Renal pelvis (tissue), 4 donors: ENCODE results near the gene IGF1R. TPM values are rescaled to one million over a fixed set of nuclear protein-coding genes. Genes with fewer than 3 reads are reported as not detected.

Experiments used
- DNase-seq: peaks from one replicate; pipeline ENCODE4 v3.0.0-alpha.2; 2013
- polyA plus RNA-seq, 3 donors: library from polyadenylated mRNA; unstranded; fragments of 120-200 nt; gene quantifications; one replicate each; pipeline ENCODE4 v1.2.1, GENCODE V29; 2013; ENCODE audit not compliant: insufficient read length in 3 of 3

Gene IGF1R
- polyA plus RNA-seq, 3 donors: 39.9 to 63.7 (median 61.4) TPM

GRCh38 chr15:98905963-98906711 is 257.8 kb downstream of the IGF1R start:
- DNase-seq: no peak

GRCh38 chr15:98906712-98907083 is 258.4 kb downstream of the IGF1R start:
- DNase-seq: no peak

- no peak for DNase-seq
Observed at GRCh38 chr15:98907927-98908471, 259.7 kb downstream of the IGF1R start.

- no peak for DNase-seq
Observed at GRCh38 chr15:98909968-98910885, 261.9 kb downstream of the IGF1R start.

GRCh38 chr15:98914626-98915025 is 266.3 kb downstream of the IGF1R start:
- no peak for DNase-seq

GRCh38 chr15:98916826-98917225 is 268.5 kb downstream of the IGF1R start:
- DNase-seq: no peak

- no peak for DNase-seq
Observed at GRCh38 chr15:98917417-98917816, 269.1 kb downstream of the IGF1R start.

- DNase-seq: no peak
Observed at GRCh38 chr15:98920091-98920880, 271.9 kb downstream of the IGF1R start.

- no peak for DNase-seq
Observed at GRCh38 chr15:98923171-98923570, 274.8 kb downstream of the IGF1R start.

- DNase-seq: no peak
Observed at GRCh38 chr15:98923579-98923978, 275.2 kb downstream of the IGF1R start.

GRCh38 chr15:98924401-98925049 is 276.2 kb downstream of the IGF1R start:
- DNase-seq: no peak

GRCh38 chr15:98926236-98926635 is 277.9 kb downstream of the IGF1R start:
- DNase-seq: no peak

- no peak for DNase-seq
Observed at GRCh38 chr15:98927022-98927421, 278.7 kb downstream of the IGF1R start.

GRCh38 chr15:98927996-98928395 is 279.7 kb downstream of the IGF1R start:
- no peak for DNase-seq

GRCh38 chr15:98930576-98930975 is 282.2 kb downstream of the IGF1R start:
- no peak for DNase-seq

- DNase-seq: no peak
Observed at GRCh38 chr15:98931004-98931403, 282.7 kb downstream of the IGF1R start.

GRCh38 chr15:98933406-98933805 is 285.1 kb downstream of the IGF1R start:
- DNase-seq: no peak

GRCh38 chr15:98935736-98936135 is 287.4 kb downstream of the IGF1R start:
- no peak for DNase-seq

GRCh38 chr15:98937413-98938104 is 289.2 kb downstream of the IGF1R start:
- no peak for DNase-seq

- no peak for DNase-seq
Observed at GRCh38 chr15:98938105-98938417, 289.7 kb downstream of the IGF1R start.

- DNase-seq: no peak
Observed at GRCh38 chr15:98938799-98939198, 290.5 kb downstream of the IGF1R start.
